ENCODE measurements around the gene ZNF385B.

The ZNF385B gene

GRCh38 chr2:179741317-179741716 lies 120.1 kb downstream of the ZNF385B start:
- DNase-seq: no peak

- no peak for DNase-seq
Observed at GRCh38 chr2:179729966-179730365, 131.4 kb downstream of the ZNF385B start.

- DNase-seq: no peak
Observed at GRCh38 chr2:179726461-179727180, 134.8 kb downstream of the ZNF385B start.

GRCh38 chr2:179724403-179724802 lies 137.0 kb downstream of the ZNF385B start:
- DNase-seq: no peak

GRCh38 chr2:179720173-179720772 lies 141.1 kb downstream of the ZNF385B start:
- DNase-seq: no peak

GRCh38 chr2:179715871-179716270 lies 145.5 kb downstream of the ZNF385B start:
- DNase-seq: no peak

- no peak for DNase-seq
Observed at GRCh38 chr2:179715196-179715595, 146.2 kb downstream of the ZNF385B start.

- no peak for DNase-seq
Observed at GRCh38 chr2:179712825-179713224, 148.6 kb downstream of the ZNF385B start.

- no peak for DNase-seq
Observed at GRCh38 chr2:179711375-179711774, 150.0 kb downstream of the ZNF385B start.

GRCh38 chr2:179703702-179704101 lies 157.7 kb downstream of the ZNF385B start:
- no peak for DNase-seq

GRCh38 chr2:179702912-179703311 lies 158.5 kb downstream of the ZNF385B start:
- DNase-seq: no peak

- DNase-seq: no peak
Observed at GRCh38 chr2:179701524-179702110, 159.8 kb downstream of the ZNF385B start.

GRCh38 chr2:179695486-179695885 lies 165.9 kb downstream of the ZNF385B start:
- DNase-seq: no peak

GRCh38 chr2:179694963-179695362 lies 166.4 kb downstream of the ZNF385B start:
- no peak for DNase-seq

- DNase-seq: no peak
Observed at GRCh38 chr2:179692610-179693009, 168.8 kb downstream of the ZNF385B start.

GRCh38 chr2:179692043-179692442 lies 169.4 kb downstream of the ZNF385B start:
- DNase-seq: no peak

GRCh38 chr2:179691235-179691634 lies 170.2 kb downstream of the ZNF385B start:
- DNase-seq: no peak

GRCh38 chr2:179686718-179687342 lies 174.6 kb downstream of the ZNF385B start:
- DNase-seq: no peak

- no peak for DNase-seq
Observed at GRCh38 chr2:179686069-179686468, 175.3 kb downstream of the ZNF385B start.

GRCh38 chr2:179685146-179685545 lies 176.3 kb downstream of the ZNF385B start:
- DNase-seq: no peak

- DNase-seq: no peak
Observed at GRCh38 chr2:179682756-179683155, 178.7 kb downstream of the ZNF385B start.

GRCh38 chr2:179677746-179678505 lies 183.5 kb downstream of the ZNF385B start:
- DNase-seq: no peak

- DNase-seq: no peak
Observed at GRCh38 chr2:179677077-179677688, 184.2 kb downstream of the ZNF385B start.
